Nephron progenitor cell (in vitro differentiated cells): ENCODE data around the gene RET.

Source experiments
- DNase-seq: peaks from one replicate; pipeline ENCODE4 v3.0.0; 2021
- H3K27ac Mint-ChIP-seq: 2 replicates; pipeline ENCODE4 v1.8.0; 2021; ENCODE audit warnings: mild to moderate bottlenecking, moderate library complexity, mixed read lengths
- H3K27me3 Mint-ChIP-seq: 2 replicates; pipeline ENCODE4 v1.8.0; 2021; ENCODE audit warnings: mild to moderate bottlenecking, low read depth, mixed read lengths; ENCODE audit not compliant: poor library complexity
- H3K36me3 Mint-ChIP-seq: 2 replicates; pipeline ENCODE4 v1.8.0; 2021; ENCODE audit warnings: low read depth, mixed read lengths
- H3K4me1 Mint-ChIP-seq: 2 replicates; pipeline ENCODE4 v1.8.0; 2021; ENCODE audit warnings: mixed read lengths
- H3K4me3 Mint-ChIP-seq: 2 replicates; pipeline ENCODE4 v1.8.0; 2021; ENCODE audit warnings: mild to moderate bottlenecking, moderate library complexity, mixed read lengths
- H3K9me3 Mint-ChIP-seq: 2 replicates; pipeline ENCODE4 v1.8.0; 2021; ENCODE audit warnings: mild to moderate bottlenecking, moderate library complexity, mixed read lengths
- TF ChIP-seq, protein P1 (sequence below): fragments of 200-600 bp; sonication (generic); IDR thresholded peaks from 2 replicates; pipeline ENCODE4 v1.5.0; 2021; ENCODE audit warnings: antibody characterized with exemption

RET gene

DNA sequence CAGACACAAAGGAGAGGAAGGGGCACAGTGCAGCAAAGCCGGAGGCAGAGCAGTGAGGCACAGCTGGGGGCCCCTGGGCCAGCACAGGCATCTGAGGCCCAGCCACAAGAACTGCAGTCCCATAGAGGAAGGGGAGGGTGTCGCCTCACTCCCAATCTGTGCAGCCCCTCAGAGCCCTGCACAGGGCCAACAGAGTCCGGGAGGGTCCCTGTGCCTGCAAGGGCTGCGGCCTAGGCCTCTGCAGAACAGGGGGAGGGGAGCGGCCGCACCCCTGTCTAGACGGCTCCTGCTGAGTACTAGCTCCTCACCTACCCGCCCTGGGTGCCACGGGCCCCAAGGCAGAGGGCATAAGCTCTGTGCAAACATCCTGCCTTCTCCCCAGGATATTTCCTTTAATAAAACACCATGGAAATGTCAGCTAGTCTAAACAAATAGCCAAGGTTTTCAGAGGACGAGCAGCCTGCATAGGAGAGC lies 32.4 kb upstream of the RET start:
- no peaks in the 10 kb centered on the region for H3K36me3 Mint-ChIP-seq
- H3K4me1 Mint-ChIP-seq, result peaks cover 28% of the 10 kb centered on the region
- DNase-seq, result no peak
- TF ChIP-seq, protein P1, sequence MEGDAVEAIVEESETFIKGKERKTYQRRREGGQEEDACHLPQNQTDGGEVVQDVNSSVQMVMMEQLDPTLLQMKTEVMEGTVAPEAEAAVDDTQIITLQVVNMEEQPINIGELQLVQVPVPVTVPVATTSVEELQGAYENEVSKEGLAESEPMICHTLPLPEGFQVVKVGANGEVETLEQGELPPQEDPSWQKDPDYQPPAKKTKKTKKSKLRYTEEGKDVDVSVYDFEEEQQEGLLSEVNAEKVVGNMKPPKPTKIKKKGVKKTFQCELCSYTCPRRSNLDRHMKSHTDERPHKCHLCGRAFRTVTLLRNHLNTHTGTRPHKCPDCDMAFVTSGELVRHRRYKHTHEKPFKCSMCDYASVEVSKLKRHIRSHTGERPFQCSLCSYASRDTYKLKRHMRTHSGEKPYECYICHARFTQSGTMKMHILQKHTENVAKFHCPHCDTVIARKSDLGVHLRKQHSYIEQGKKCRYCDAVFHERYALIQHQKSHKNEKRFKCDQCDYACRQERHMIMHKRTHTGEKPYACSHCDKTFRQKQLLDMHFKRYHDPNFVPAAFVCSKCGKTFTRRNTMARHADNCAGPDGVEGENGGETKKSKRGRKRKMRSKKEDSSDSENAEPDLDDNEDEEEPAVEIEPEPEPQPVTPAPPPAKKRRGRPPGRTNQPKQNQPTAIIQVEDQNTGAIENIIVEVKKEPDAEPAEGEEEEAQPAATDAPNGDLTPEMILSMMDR, result no peak
- peaks cover 9% of the 10 kb centered on the region for H3K27me3 Mint-ChIP-seq
- no peaks in the 10 kb centered on the region for H3K9me3 Mint-ChIP-seq
- no peak overlapping the region for H3K27ac Mint-ChIP-seq
- H3K4me3 Mint-ChIP-seq, result no peak overlapping the region

DNA sequence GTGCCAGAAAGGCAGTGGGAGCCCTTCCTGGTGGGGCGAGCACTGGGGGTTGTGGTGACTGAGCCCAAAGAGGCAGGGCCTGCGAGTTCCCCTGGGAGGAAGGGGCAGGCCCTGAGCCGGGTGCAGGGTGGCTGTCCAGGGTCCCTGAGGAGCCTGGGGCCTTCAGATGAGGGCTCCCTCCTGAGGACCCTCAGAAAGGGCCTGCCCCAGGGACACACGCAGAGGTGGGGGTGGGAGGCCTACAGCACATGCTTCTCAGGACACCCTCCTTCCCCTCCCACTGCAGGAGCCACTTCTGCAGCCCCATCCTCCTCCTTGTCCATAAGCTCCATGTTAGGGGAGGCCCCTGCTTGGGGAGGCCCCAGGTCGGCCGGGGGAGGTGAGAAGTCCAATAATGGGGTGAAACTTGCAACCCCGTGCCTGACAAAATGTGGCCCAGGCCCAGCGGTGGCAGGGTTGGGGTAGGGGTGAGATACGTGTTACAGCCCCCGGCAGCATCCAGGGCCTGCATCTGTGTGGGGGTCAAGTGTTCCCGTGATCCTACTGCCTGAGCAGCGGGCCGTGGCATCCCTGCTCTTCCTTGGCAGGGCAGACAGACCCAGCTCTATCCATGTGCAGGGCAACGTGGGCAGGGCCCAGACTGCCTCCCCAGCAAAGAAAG lies 31.8 kb upstream of the RET start:
- H3K36me3 Mint-ChIP-seq, result no peaks in the 10 kb centered on the region
- H3K27me3 Mint-ChIP-seq, result peaks cover 11% of the 10 kb centered on the region
- H3K27ac Mint-ChIP-seq, result no peak overlapping the region
- no peaks in the 10 kb centered on the region for H3K9me3 Mint-ChIP-seq
- H3K4me1 Mint-ChIP-seq, result peaks cover 28% of the 10 kb centered on the region
- no peak overlapping the region for H3K4me3 Mint-ChIP-seq
- TF ChIP-seq, protein P1, result no peak
- peak; percentile 4 for DNase-seq

DNA sequence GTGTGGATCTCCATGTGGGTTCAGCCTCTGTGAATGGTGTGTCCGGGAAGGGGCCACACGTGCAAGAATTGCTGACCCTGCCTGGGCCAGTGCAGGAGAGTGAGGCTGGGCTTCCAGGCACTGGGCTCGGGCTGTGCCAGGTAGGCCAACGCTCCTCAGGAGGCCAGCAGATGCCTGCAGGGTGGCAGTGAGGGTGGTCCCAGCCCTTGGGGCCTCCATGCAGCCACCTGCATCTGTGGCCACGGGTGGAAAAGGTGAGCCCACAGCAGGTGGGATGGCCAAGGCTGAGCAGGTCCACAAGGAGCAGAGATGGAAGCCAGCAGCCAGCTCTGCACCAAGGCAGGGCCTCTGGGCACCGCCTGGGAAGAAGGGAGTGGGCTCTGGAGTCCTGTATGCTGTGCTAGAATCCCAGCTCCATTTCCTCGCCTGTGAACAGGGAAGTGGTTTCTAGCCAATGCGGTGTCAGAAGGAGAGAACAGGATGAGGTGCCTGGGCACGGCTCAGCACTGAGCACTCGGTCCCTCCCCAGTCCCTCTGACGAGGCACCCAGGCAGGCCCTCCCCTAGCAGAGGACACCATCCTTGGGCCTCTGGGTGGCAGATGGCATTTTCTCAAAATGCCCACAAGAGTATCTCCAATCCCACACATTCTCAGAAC lies 31.1 kb upstream of the RET start:
- Mint-ChIP-seq H3K27me3 (peaks cover 15% of the 10 kb centered on the region), H3K4me3 (no peak overlapping the region), H3K9me3 (no peaks in the 10 kb centered on the region), H3K4me1 (peaks cover 28% of the 10 kb centered on the region), H3K27ac (no peak overlapping the region), H3K36me3 (no peaks in the 10 kb centered on the region)
- DNase-seq, result no peak
- TF ChIP-seq, protein P1, result no peak

DNA sequence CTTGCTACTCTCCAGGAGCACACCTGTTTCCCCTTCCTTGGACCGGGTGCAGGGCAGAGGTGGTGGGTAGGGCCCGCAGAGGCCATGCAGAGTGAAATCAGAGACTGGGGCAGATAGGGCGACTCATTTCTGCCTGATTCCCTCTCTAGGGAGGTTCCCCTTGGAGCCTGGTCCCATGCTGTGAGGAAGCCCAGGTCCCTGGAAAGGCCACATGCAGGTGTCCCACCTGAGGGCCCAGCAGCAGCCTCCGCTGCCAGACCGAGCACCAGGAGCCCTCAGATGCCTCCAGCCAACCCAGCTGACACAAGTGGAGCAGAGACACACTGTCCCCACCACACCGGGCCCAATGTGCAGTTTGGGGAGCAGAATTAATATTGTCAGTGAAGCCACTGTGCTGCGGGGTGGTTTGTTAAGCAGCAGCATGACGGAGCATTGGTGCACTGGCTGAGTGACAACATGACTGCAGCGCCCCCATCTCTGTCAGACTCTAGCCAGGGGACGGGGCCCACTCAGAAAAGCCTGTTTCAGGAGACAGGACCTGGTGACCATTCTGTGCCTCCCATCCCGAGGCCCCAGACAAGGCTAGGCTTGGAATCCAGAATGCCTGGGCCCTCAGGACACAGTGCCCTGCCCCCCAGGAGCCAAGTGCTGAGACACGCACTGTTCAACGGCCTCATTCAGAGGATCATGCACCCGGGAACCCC lies 30.4 kb upstream of the RET start:
- Mint-ChIP-seq H3K36me3 (no peaks in the 10 kb centered on the region), H3K27ac (no peak overlapping the region), H3K9me3 (no peaks in the 10 kb centered on the region), H3K4me1 (peaks cover 24% of the 10 kb centered on the region), H3K27me3 (peaks cover 21% of the 10 kb centered on the region), H3K4me3 (no peak overlapping the region)
- peak; percentile 8 for DNase-seq
- TF ChIP-seq, protein P1, result no peak

DNA sequence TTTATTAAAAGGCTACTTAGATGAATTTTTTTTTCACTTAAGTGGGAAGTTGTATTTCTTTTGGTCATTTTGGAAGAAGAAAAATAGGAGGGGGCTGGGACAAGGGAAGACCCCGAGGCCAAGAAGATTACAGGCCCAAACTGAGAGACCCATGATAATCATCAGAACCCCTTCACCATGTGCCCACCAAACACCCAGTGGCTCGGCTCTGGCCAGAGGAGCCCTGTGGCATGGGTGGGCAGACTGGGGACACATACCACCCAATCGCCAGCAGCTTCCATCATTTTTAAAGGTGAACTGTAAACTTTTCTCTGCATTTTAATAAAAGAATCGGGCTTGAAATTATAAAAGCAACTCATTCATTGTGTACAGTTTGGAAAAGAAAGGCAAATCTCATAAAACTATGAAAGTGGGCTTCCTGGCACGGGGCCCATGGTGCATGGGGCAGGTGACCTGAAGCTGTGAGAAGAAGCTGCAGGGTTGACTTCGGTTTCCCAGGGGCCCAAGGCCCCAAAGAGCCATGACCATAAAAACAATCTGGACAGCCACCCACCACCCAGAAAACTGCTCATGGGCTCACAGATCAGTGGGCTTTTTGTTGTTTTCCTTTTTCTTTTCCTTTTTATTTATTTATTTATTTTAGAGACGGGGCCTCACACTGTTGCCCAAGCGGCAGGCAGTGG lies 29.4 kb upstream of the RET start:
- H3K4me3 Mint-ChIP-seq, result no peak overlapping the region
- peaks cover 24% of the 10 kb centered on the region for H3K4me1 Mint-ChIP-seq
- H3K9me3 Mint-ChIP-seq, result no peaks in the 10 kb centered on the region
- no peaks in the 10 kb centered on the region for H3K36me3 Mint-ChIP-seq
- no peak overlapping the region for H3K27ac Mint-ChIP-seq
- no peak for DNase-seq
- peaks cover 21% of the 10 kb centered on the region for H3K27me3 Mint-ChIP-seq
- TF ChIP-seq, protein P1, result no peak
